ENCODE measurements around the gene CD1C.

- TF ChIP-seq CTCF (IDR thresholded peaks at IDR 0.05) (no peak), POLR2A (IDR thresholded peaks at IDR 0.05) (no peak)
Observed at GRCh38 chr1:158329733-158330132, 40.0 kb downstream of the CD1C start.
